NCI-H1105 treated with DMSO at 0.1 percent for 48 hours (cell line): ENCODE data around the gene RBMS2.

Experiments used
- DNase-seq: peaks from one replicate; lab custom pipeline; 2025; lab: John Stamatoyannopoulos, UW

Gene RBMS2

GRCh38 chr12:56581418-56582145, 60.0 kb downstream of the RBMS2 start:
- no peak for DNase-seq

GRCh38 chr12:56585098-56585497, 63.5 kb downstream of the RBMS2 start:
- no peak for DNase-seq

- DNase-seq, result no peak
Observed at GRCh38 chr12:56589783-56590182, 68.2 kb downstream of the RBMS2 start.

GRCh38 chr12:56590237-56590830, 68.7 kb downstream of the RBMS2 start:
- no peak for DNase-seq

- DNase-seq, result peak; percentile 54
Observed at GRCh38 chr12:56591126-56591525, 69.5 kb downstream of the RBMS2 start.

GRCh38 chr12:56591961-56592360, 70.3 kb downstream of the RBMS2 start:
- DNase-seq, result no peak

GRCh38 chr12:56593909-56594621, 72.4 kb downstream of the RBMS2 start:
- DNase-seq, result peak; percentile 48

GRCh38 chr12:56596815-56597214, 75.2 kb downstream of the RBMS2 start:
- no peak for DNase-seq

- no peak for DNase-seq
Observed at GRCh38 chr12:56599041-56599440, 77.4 kb downstream of the RBMS2 start.

- DNase-seq, result no peak
Observed at GRCh38 chr12:56599797-56600196, 78.2 kb downstream of the RBMS2 start.

GRCh38 chr12:56600753-56601152, 79.1 kb downstream of the RBMS2 start:
- no peak for DNase-seq

- no peak for DNase-seq
Observed at GRCh38 chr12:56601503-56601902, 79.9 kb downstream of the RBMS2 start.

- DNase-seq, result no peak
Observed at GRCh38 chr12:56602239-56602638, 80.6 kb downstream of the RBMS2 start.

- DNase-seq, result no peak
Observed at GRCh38 chr12:56604355-56604754, 82.7 kb downstream of the RBMS2 start.

- DNase-seq, result no peak
Observed at GRCh38 chr12:56614627-56615026, 93.0 kb downstream of the RBMS2 start.

GRCh38 chr12:56616244-56616643, 94.6 kb downstream of the RBMS2 start:
- DNase-seq, result no peak

GRCh38 chr12:56616925-56617324, 95.3 kb downstream of the RBMS2 start:
- no peak for DNase-seq

- DNase-seq, result no peak
Observed at GRCh38 chr12:56622535-56622934, 100.9 kb downstream of the RBMS2 start.

- no peak for DNase-seq
Observed at GRCh38 chr12:56626701-56627100, 105.1 kb downstream of the RBMS2 start.

GRCh38 chr12:56628671-56629458, 107.2 kb downstream of the RBMS2 start:
- no peak for DNase-seq

- DNase-seq, result no peak
Observed at GRCh38 chr12:56629459-56630179, 108.0 kb downstream of the RBMS2 start.

- DNase-seq, result peak; percentile 56
Observed at GRCh38 chr12:56630180-56630632, 108.6 kb downstream of the RBMS2 start, which contains the start of gene BAZ2A. Gene BAZ2A, minus strand, starts transcription at chr12:56630326. Its CDS starts 12,796 bp downstream, at chr12:56617530.
